HUES48 (cell line): ENCODE data around the gene ARFGEF2.
A peak's percentile ranks its signal among the peaks of the same experiment; 100 is the strongest.

Source experiments
- H3K27ac ChIP-seq: one replicate; pipeline ENCODE4 v1.7.0; 2013; ENCODE audit warnings: low read depth, low read length, inconsistent platforms
- H3K27me3 ChIP-seq: 2 replicates; pipeline ENCODE4 v1.6.1; 2013; ENCODE audit warnings: mild to moderate bottlenecking, low read length; ENCODE audit not compliant: control insufficient read depth, insufficient read depth
- H3K36me3 ChIP-seq: 2 replicates; pipeline ENCODE4 v1.6.1; 2013; ENCODE audit warnings: low read length; ENCODE audit not compliant: control insufficient read depth, insufficient read depth
- H3K4me1 ChIP-seq: 2 replicates; pipeline ENCODE4 v1.6.1; 2013; ENCODE audit warnings: mild to moderate bottlenecking, low read length; ENCODE audit not compliant: control insufficient read depth, insufficient read depth
- H3K4me3 ChIP-seq: 2 replicates; pipeline ENCODE4 v1.5.1; 2013; ENCODE audit warnings: mild to moderate bottlenecking, low read depth, low read length
- H3K9ac ChIP-seq: 2 replicates; pipeline ENCODE4 v1.6.1; 2013; ENCODE audit warnings: mild to moderate bottlenecking, low read depth, low read length, moderate library complexity
- H3K9me3 ChIP-seq: 2 replicates; pipeline ENCODE4 v1.6.1; 2013; ENCODE audit warnings: low read length; ENCODE audit not compliant: control insufficient read depth, insufficient read depth

Gene ARFGEF2

DNA sequence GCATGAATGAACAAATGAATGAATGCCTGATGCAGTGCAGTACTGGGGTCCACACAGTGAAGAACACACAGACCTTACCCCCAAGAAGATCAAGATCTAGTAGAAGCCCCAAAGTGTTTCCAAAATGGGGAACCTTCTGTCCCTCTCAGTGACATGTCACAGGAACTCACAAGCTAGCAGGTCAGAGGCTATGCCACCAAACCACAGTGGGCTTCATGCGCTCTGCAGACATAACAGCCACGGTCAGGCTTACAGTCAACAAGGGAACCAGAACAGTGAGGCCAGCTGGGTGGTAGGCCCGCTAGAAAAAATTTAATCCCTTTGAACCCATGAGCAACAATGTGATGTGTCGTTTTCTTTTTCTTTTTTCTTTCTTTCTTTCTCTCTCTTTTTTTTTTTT is 20.2 kb upstream of the ARFGEF2 start:
- H3K9me3 ChIP-seq, result no peaks in the 10 kb centered on the region
- H3K4me3 ChIP-seq, result no peak overlapping the region
- no peaks in the 10 kb centered on the region for H3K36me3 ChIP-seq
- H3K27ac ChIP-seq, result no peak overlapping the region
- H3K4me1 ChIP-seq, result peaks cover 5% of the 10 kb centered on the region
- H3K9ac ChIP-seq, result no peak overlapping the region
- no peaks in the 10 kb centered on the region for H3K27me3 ChIP-seq

DNA sequence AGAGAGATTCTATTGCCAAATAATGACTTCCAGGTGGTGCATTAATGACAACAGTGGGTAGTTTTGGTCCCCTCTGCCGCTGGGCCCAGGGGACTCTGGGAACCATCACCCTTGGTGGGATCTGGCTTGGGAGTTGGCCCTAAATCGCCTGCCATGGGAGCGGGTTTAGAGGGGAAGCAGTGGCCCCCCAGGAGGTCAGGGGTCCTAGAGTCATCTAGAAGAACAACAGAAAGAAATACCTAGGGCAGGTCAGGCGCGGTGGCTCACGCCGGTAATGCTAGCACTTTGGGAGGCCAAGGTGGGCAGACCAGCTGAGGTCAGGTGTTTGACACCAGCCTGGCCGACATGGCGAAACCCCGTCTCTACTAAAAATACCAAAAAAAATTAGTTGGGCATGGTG is 17.8 kb upstream of the ARFGEF2 start:
- peaks cover 5% of the 10 kb centered on the region for H3K4me1 ChIP-seq
- no peak overlapping the region for H3K4me3 ChIP-seq
- no peak overlapping the region for H3K27ac ChIP-seq
- no peaks in the 10 kb centered on the region for H3K36me3 ChIP-seq
- no peaks in the 10 kb centered on the region for H3K9me3 ChIP-seq
- no peak overlapping the region for H3K9ac ChIP-seq
- no peaks in the 10 kb centered on the region for H3K27me3 ChIP-seq

DNA sequence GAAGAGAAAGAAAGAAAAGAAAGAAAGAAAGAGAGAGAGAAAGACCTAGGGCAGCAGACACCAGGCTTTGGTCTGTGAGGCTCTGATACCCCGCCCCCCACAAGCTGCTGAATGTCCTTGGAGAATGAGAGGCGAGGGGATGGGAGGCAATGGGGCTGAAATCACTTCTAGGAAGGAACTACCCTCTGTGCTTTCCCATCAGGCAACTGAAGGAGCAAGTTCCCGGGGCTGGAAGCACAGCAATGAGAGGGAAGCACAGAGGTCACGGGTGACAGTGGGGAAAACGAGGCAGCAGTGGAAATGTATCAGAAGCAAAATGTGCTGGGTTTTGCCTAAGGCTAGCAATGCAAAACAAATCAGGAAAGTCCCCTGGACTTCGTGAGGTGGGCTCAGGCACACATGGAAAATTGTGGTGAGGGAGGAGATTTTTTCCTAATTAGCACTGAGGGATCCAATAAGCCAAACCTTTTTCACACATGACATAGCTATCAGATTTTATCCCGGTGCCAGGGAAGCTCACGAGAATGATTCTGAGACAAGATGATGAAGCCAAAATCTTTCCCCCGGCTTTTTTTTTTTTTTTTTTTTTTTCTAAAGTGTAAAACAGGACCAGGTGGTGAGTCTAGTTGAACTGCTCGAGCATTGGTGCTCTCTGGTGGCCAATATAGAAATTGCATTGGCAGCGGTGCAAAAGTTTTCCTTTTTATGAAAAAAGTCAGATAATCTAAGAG is 16.8 kb upstream of the ARFGEF2 start:
- H3K9me3 ChIP-seq, result no peaks in the 10 kb centered on the region
- H3K27ac ChIP-seq, result no peak overlapping the region
- peak overlapping the region; percentile 44 for H3K4me3 ChIP-seq
- H3K4me1 ChIP-seq, result peaks cover 5% of the 10 kb centered on the region
- no peaks in the 10 kb centered on the region for H3K36me3 ChIP-seq
- peak overlapping the region; percentile 42; the same call in 1 of the 2 replicates for H3K9ac ChIP-seq
- H3K27me3 ChIP-seq, result no peaks in the 10 kb centered on the region

DNA sequence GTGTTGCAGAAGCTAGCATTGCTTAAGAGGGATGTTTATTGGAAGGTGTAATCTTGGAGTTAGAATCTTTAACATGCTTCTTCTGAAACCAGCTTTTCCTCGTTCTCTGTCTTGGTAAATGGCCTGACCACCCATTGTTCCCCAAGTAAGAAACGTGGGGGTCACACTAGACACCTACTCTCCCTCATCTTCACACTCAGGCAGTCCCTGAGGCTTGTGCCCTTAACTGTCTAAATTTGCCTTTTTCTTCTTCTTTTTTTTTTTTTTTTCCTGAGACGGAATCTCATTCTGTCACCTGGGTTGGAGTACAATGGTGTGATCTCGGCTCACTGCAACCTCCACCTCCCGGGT is 16.2 kb upstream of the ARFGEF2 start:
- Histone ChIP-seq H3K9ac (no peak overlapping the region), H3K4me3 (no peak overlapping the region), H3K36me3 (no peaks in the 10 kb centered on the region), H3K4me1 (peaks cover 5% of the 10 kb centered on the region), H3K27me3 (no peaks in the 10 kb centered on the region), H3K27ac (no peak overlapping the region), H3K9me3 (no peaks in the 10 kb centered on the region)

GRCh38 chr20:48906221-48906877 is 15.2 kb upstream of the ARFGEF2 start:
- Histone ChIP-seq H3K9ac (no peak overlapping the region), H3K9me3 (no peaks in the 10 kb centered on the region), H3K27ac (no peak overlapping the region), H3K27me3 (no peaks in the 10 kb centered on the region), H3K36me3 (no peaks in the 10 kb centered on the region), H3K4me1 (peaks cover 5% of the 10 kb centered on the region), H3K4me3 (no peak overlapping the region)

- H3K9ac ChIP-seq, result no peak overlapping the region
- no peaks in the 10 kb centered on the region for H3K27me3 ChIP-seq
- no peak overlapping the region for H3K27ac ChIP-seq
- H3K36me3 ChIP-seq, result no peaks in the 10 kb centered on the region
- peaks cover 5% of the 10 kb centered on the region for H3K4me1 ChIP-seq
- no peak overlapping the region for H3K4me3 ChIP-seq
- no peaks in the 10 kb centered on the region for H3K9me3 ChIP-seq
These were observed 12.7 kb upstream of the ARFGEF2 start for GRCh38 chr20:48908656-48909319.

GRCh38 chr20:48909910-48910309 is 11.6 kb upstream of the ARFGEF2 start:
- Histone ChIP-seq H3K27ac (no peak overlapping the region), H3K9me3 (no peaks in the 10 kb centered on the region), H3K27me3 (no peaks in the 10 kb centered on the region), H3K9ac (no peak overlapping the region), H3K36me3 (no peaks in the 10 kb centered on the region), H3K4me3 (no peak overlapping the region), H3K4me1 (no peaks in the 10 kb centered on the region)

DNA sequence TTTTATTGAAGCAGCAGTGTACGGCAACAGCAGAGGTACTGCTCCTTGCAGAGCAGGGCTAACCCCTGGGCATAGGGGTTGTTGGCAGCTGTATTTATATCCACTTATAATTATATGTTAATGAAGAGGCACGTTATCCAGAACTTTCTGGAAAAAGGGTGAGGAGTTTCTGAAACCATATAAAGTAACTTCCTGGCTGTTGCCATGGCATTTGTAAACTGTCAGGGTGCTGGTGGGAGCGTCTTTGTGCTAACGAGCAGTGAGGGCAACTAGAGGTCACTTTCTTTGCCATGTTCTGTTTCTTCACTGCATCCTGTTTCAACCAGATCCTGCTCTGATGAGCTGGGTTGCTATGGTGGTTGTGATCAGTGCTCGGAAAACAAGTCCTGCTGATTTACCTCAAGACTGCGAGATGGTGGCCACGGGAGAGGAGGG is 11.1 kb upstream of the ARFGEF2 start:
- Histone ChIP-seq H3K36me3 (no peaks in the 10 kb centered on the region), H3K4me3 (no peak overlapping the region), H3K27ac (no peak overlapping the region), H3K4me1 (no peaks in the 10 kb centered on the region), H3K9me3 (no peaks in the 10 kb centered on the region), H3K9ac (no peak overlapping the region), H3K27me3 (no peaks in the 10 kb centered on the region)

DNA sequence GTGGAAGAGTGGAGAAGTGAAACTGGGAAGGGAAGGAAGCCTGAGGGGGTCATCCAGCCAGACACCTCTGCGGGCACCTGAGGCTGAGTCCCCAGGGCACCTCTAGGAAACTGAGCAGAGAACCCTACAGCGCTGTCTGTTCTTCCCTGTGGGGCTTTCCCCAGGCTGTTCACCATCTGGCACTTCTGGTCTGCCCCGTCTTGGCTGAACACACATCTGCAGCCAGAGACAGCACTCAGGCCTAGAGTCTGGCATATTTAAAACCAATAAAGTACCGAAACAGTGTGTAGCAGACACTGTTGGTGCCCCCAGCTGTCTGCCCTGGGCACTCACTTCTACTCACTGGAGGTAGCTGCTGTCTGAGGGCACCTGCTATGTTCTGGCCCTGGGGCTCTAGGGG is 9.4 kb upstream of the ARFGEF2 start:
- H3K36me3 ChIP-seq, result no peaks in the 10 kb centered on the region
- no peak overlapping the region for H3K27ac ChIP-seq
- H3K9ac ChIP-seq, result no peak overlapping the region

DNA sequence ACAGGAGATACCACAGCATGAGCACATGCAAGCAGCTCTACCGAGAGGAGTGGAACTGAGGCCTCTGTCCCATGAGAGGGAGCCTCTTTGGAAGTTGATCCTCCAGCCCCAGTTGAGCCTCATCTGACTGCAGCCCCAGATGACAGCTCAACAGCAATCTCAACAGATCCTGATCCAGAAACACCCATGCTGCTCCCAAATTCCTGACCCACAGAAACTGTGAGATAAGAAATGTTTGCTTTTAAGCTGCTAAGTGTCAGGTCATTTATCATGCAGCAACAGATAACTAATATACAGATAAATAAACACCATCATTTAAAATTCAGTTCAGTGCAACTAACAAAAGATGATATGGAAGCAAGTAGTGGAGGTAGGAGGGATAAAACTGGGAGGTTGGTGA is 4.8 kb upstream of the ARFGEF2 start:
- Histone ChIP-seq H3K4me1 (no peaks in the 10 kb centered on the region), H3K4me3 (no peak overlapping the region), H3K36me3 (no peaks in the 10 kb centered on the region), H3K9ac (no peak overlapping the region), H3K27me3 (no peaks in the 10 kb centered on the region), H3K27ac (no peak overlapping the region), H3K9me3 (no peaks in the 10 kb centered on the region)

More for the DNA sequence above, 9.4 kb upstream of the ARFGEF2 start:
- Histone ChIP-seq H3K9me3 (no peaks in the 10 kb centered on the region), H3K27me3 (no peaks in the 10 kb centered on the region), H3K4me1 (no peaks in the 10 kb centered on the region), H3K4me3 (no peak overlapping the region)

DNA sequence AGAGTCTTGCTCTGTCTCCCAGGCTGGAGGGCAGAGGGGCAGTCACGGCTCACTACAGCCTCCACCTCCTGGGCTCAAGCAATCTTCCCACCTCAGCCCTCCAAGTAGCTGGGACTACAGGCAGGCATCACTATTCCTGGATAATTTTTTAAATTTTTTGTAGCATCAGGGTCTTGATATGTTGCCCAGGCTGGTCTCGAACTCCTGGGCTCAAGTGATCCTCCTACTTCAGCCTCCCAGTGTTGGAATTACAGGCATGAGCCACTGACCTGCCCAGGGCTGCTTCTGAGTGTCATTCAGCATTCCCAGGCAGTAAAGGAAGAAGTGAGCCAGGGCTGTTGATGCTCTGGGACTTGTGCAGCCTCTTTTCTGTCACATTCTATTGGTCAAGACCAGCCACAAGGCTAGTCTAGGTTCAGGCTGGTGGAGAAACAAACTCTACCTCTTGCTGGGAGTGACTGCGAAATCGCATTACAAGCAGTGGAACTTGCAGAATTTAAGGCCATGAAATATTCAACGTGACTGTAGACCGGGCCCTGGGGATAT is 2.1 kb upstream of the ARFGEF2 start:
- peaks cover 14% of the 10 kb centered on the region for H3K4me1 ChIP-seq
- H3K36me3 ChIP-seq, result no peaks in the 10 kb centered on the region
- H3K27me3 ChIP-seq, result no peaks in the 10 kb centered on the region
- H3K4me3 ChIP-seq, result no peak overlapping the region
- no peaks in the 10 kb centered on the region for H3K9me3 ChIP-seq
- no peak overlapping the region for H3K9ac ChIP-seq
- no peak overlapping the region for H3K27ac ChIP-seq
